Small intestine (tissue), 7 donors: Measurements from ENCODE around the gene ROPN1L. TPM values are rescaled to one million over a fixed set of nuclear protein-coding genes. Genes with fewer than 3 reads are reported as not detected.

Experiments used
- DNase-seq, 2 donors: peaks; one replicate each; pipeline versions ENCODE4 v3.0.0 to v3.0.0-alpha.2; 2013
- FAIRE-seq: peaks from 2 replicates; lab custom pipeline; 2012; peaks lifted over from hg19 to GRCh38; lab: Jason Lieb, UNC
- H3K27ac ChIP-seq, 3 donors: one replicate each; pipeline ENCODE4 v1.5.1; 2013; ENCODE audit warnings: low read length in 2 of 3, mild to moderate bottlenecking in 2 of 3, control low read depth in 1 of 3, inconsistent platforms in 1 of 3, low read depth in 1 of 3, moderate library complexity in 1 of 3
- H3K27me3 ChIP-seq, 3 donors: one replicate each; pipeline ENCODE4 v1.6.1; 2013; ENCODE audit warnings: low read length in 3 of 3, inconsistent platforms in 1 of 3; ENCODE audit not compliant: control insufficient read depth in 3 of 3, insufficient read depth in 3 of 3
- H3K36me3 ChIP-seq, 3 donors: one replicate each; pipeline ENCODE4 v1.6.1; 2013; ENCODE audit warnings: low read length in 3 of 3, inconsistent platforms in 1 of 3, low read depth in 1 of 3, mild to moderate bottlenecking in 1 of 3, moderate library complexity in 1 of 3; ENCODE audit not compliant: control insufficient read depth in 3 of 3, insufficient read depth in 2 of 3
- H3K4me1 ChIP-seq, 3 donors: one replicate each; pipeline ENCODE4 v1.6.1; 2013; ENCODE audit warnings: low read length in 2 of 3, inconsistent platforms in 1 of 3, low read depth in 1 of 3, mild to moderate bottlenecking in 1 of 3, moderate library complexity in 1 of 3; ENCODE audit not compliant: control insufficient read depth in 3 of 3, insufficient read depth in 2 of 3
- H3K4me3 ChIP-seq, 3 donors: one replicate each; pipeline ENCODE4 v1.5.1; 2013; ENCODE audit warnings: low read length in 3 of 3, control low read depth in 1 of 3, inconsistent platforms in 1 of 3, low read depth in 1 of 3, mild to moderate bottlenecking in 1 of 3, moderate library complexity in 1 of 3
- H3K9me3 ChIP-seq, 2 donors: one replicate each; pipeline ENCODE4 v1.6.1; 2013; ENCODE audit warnings: low read depth in 1 of 2, low read length in 1 of 2; ENCODE audit not compliant: control insufficient read depth in 2 of 2, insufficient read depth in 1 of 2
- WGBS, 3 donors: extraction: QIAGEN DNeasy Blood & Tissue Kit; methylation state at CpG; one replicate each; pipeline ENCODE4 v1.1.7; 2013; 5-methylcytosine and 5-hydroxymethylcytosine counted together
- polyA plus RNA-seq, 4 donors: library from polyadenylated mRNA; stranded (reverse) in 3 of 4; unstranded in 1 of 4; fragments of 200-250 nt in 3 of 4; fragments of 120-200 nt in 1 of 4; gene quantifications; one replicate each; pipeline versions ENCODE4 v1.2.1 to v1.2.3, GENCODE V29; 2013
- donor health status: healthy with polysubstance abuse.
- donor health status: control.
- donor health status: control.
- donor health status: Bipolar disorder and iron deficiency.
- donor health status: healthy.

The ROPN1L gene
- polyA plus RNA-seq, 4 donors, result 0.07 to 0.76 TPM; not detected in 2

- FAIRE-seq (no peak), DNase-seq (no peak)
- Histone ChIP-seq H3K36me3 (no peaks in the 10 kb centered on the region), H3K27me3 (no peaks in the 10 kb centered on the region), H3K4me3 (no peak overlapping the region), H3K9me3 (peaks cover 2 to 31% of the 10 kb centered on the region in 2 donors), H3K4me1 (peaks cover 0 to 6% (median 3%) of the 10 kb centered on the region in 3 donors), H3K27ac (no peak overlapping the region)
- 88 to 94% (median 89%) methylated on average over 12 of the region's 12 CpGs for WGBS, 3 donors
Observed at GRCh38 chr5:10475931-10476676, 34.4 kb downstream of the ROPN1L start.

DNA sequence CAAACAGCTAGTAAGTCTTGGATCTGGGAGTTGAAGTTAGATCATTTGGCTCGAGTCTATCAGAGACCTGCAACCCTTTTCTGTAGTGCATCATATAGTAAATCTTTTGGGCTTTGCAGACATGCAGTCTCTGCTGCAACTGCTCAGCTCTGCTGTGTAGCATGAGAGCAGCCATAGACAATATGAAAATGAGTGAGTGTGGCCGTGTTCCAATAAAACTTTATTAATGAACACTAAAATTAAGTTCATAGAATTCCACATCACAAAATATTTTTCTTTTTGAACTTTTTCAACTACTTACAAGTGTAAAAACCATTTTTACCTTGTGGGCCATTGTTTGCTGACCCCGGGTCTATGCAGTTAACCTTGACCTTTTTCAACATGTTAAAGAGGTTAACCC, 35.2 kb downstream of the ROPN1L start:
- Histone ChIP-seq H3K27me3 (no peaks in the 10 kb centered on the region), H3K36me3 (no peaks in the 10 kb centered on the region), H3K4me1 (peaks cover 0 to 6% (median 3%) of the 10 kb centered on the region in 3 donors), H3K27ac (no peak overlapping the region), H3K4me3 (no peak overlapping the region), H3K9me3 (peaks cover 2 to 36% of the 10 kb centered on the region in 2 donors)
- no peak for DNase-seq
- FAIRE-seq, result no peak
- WGBS, 3 donors, result 83 to 94% (median 89%) methylated on average over 3 of the region's 3 CpGs

DNA sequence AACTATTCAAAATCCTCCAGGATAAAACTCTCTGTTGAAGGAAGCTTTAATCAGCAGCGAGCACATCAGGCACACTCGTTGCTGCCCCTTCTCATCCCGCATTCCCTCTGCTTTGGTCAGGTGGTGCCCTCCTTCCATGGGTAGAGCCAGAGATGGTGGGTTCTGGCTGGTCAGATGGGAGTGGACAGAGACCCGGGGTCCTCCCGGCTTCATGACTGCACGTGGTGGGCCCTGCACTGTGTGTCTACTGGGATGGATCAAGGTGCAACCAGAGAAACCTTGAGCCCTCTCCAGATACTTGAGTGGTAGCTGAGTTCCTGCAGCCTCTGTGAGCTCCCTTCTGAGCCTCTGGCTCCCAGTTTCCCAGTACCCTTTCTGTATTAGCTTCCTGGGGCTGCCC, 36.3 kb downstream of the ROPN1L start:
- Histone ChIP-seq H3K4me3 (no peak overlapping the region), H3K4me1 (peaks cover 0 to 6% (median 3%) of the 10 kb centered on the region in 3 donors), H3K36me3 (no peaks in the 10 kb centered on the region), H3K27me3 (no peaks in the 10 kb centered on the region), H3K27ac (no peak overlapping the region), H3K9me3 (peaks cover 2 to 36% of the 10 kb centered on the region in 2 donors)
- 80 to 96% (median 93%) methylated on average over 6 of the region's 6 CpGs for WGBS, 3 donors
- FAIRE-seq (no peak), DNase-seq (no peak)

DNA sequence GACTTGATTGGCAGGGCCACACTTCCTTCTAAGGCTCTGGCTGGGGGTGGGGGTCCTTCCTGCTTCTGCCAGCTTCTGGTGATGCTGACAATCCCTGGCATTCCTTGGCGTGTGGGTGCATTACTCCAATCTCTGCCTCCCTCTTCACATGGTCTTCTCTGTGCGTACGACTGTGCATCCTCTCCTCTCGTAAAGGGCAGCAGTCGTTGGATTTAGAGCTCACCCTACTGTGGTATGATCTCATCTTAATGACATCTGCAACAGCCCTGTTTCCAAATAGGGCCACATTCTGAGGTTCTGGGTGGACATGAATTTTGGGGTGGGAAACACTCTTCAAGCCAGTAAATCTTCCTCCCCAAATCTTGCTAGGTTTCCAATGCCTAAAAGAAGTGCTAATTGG, 36.8 kb downstream of the ROPN1L start:
- FAIRE-seq (no peak), DNase-seq (no peak)
- H3K9me3 ChIP-seq, result peaks cover 2 to 36% of the 10 kb centered on the region in 2 donors
- WGBS, 3 donors, result 68 to 76% (median 68%) methylated on average over 5 of the region's 5 CpGs
- no peak overlapping the region for H3K4me3 ChIP-seq
- no peaks in the 10 kb centered on the region for H3K27me3 ChIP-seq
- H3K4me1 ChIP-seq, result peaks cover 0 to 6% (median 3%) of the 10 kb centered on the region in 3 donors
- no peaks in the 10 kb centered on the region for H3K36me3 ChIP-seq
- H3K27ac ChIP-seq, result no peak overlapping the region

- FAIRE-seq, result no peak
Observed at GRCh38 chr5:10479154-10479721, 37.6 kb downstream of the ROPN1L start.

DNA sequence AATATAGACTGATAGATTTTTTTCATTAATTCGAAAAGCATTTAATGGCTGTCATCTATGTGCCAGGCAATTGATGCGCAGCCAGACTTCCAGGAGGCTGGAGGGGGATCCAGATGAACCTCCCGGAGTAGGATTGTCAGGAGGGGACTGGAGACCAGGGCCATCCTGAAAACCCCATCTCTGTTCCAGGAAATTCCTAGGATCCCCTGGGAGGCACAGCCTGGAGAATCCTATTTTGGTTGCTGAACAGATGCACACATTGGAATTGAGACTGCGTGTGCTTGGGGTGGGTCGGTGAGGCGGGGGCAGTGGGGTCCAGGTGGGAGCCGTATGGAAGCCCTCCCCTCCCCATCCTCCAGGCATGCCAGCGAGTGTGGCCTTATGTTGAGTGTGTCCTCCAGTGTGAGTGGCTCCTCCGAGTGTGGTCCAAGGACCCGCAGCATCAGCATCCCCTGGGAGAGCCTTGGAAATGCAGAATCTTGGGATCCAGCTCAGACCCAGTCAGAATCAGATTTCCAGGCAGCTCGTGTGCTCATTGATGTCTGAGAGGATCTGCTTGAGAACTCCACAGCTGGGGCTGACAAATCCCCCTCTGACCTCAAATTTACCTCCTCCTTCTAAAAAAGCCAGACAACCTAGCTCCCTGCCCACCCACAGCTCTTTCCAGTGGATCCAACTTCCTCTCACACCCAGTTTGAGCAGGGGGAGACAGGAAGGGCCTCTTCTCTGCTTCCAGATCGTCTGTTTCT, 38.7 kb downstream of the ROPN1L start:
- H3K27ac ChIP-seq, result peak overlapping the region in 1 of 3 donors; percentile 43
- 83 to 92% (median 88%) methylated on average over 12 of the region's 12 CpGs for WGBS, 3 donors

More at GRCh38 chr5:10479154-10479721, 37.6 kb downstream of the ROPN1L start:
- DNase-seq, result peak in 1 of 2 donors; percentile 93
- WGBS, 3 donors, result 11 to 46% (median 38%) methylated on average over 11 of the region's 11 CpGs
- Histone ChIP-seq H3K9me3 (peaks cover 2 to 39% of the 10 kb centered on the region in 2 donors), H3K4me1 (peaks cover 0 to 6% (median 3%) of the 10 kb centered on the region in 3 donors), H3K4me3 (no peak overlapping the region), H3K27ac (peak overlapping the region in 1 of 3 donors; percentile 19), H3K36me3 (no peaks in the 10 kb centered on the region), H3K27me3 (no peaks in the 10 kb centered on the region)

DNA sequence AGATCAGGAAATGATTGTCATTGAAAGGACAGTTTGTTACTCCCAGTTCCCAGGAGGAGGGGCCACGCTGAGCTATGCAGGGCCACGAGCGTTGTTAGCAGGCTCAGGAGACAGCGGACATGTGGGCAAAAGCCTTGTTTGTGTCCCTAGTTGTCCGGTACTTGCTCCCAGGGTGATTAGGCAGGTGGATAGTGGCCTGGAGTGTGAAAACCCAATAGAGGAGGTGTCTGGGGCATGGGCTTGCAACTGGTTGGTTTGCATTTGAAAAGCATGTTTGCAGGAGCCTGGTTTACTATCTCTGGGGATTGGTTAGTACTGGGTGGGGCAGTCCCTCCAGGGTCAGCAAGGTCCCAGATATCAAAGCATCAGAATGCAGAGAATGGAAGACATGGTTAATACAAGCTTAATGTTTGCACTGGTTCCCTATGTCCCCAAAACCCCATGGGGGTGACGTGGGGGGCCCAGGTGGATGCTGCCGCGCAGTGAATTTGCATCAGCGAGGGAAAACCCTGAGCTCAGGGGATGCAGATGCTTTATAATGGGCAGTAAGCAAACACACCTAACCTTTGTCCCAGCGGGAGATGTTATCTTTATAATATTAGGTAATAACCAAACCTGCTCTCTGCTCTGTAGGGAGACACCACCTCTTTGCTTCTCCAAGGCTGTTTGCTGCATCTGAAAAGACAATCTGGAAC, 39.7 kb downstream of the ROPN1L start:
- H3K36me3 ChIP-seq, result no peaks in the 10 kb centered on the region
- H3K4me3 ChIP-seq, result no peak overlapping the region
- 25 to 57% (median 39%) methylated on average over 10 of the region's 10 CpGs for WGBS, 3 donors
- FAIRE-seq, result no peak
- H3K9me3 ChIP-seq, result peaks cover 0 to 29% of the 10 kb centered on the region in 2 donors
- DNase-seq, result peak; percentile 27 to 89
- H3K27me3 ChIP-seq, result no peaks in the 10 kb centered on the region
- peaks cover 0 to 10% (median 9%) of the 10 kb centered on the region in 3 donors for H3K4me1 ChIP-seq
- H3K27ac ChIP-seq, result peak overlapping the region in 1 of 3 donors; percentile 43

More for the DNA sequence above, 38.7 kb downstream of the ROPN1L start:
- FAIRE-seq (no peak), DNase-seq (no peak)
- Histone ChIP-seq H3K27me3 (no peaks in the 10 kb centered on the region), H3K36me3 (no peaks in the 10 kb centered on the region), H3K9me3 (peaks cover 2 to 35% of the 10 kb centered on the region in 2 donors), H3K4me3 (no peak overlapping the region), H3K4me1 (peaks cover 0 to 9% (median 9%) of the 10 kb centered on the region in 3 donors)
